ENCODE data around the gene BNIP3.

BNIP3 gene

GRCh38 chr10:131926743-131927595 is 54.8 kb downstream of the BNIP3 start:
- Histone ChIP-seq H3K36me3 (ENCODE audit: insufficient read depth, low read length) (peaks cover 7% of the 10 kb centered on the region), H3K9me3 (ENCODE audit: insufficient read depth, low read length, severe bottlenecking) (peaks cover 2% of the 10 kb centered on the region), H4K20me1 (ENCODE audit: insufficient read depth, low read length) (peaks cover 78% of the 10 kb centered on the region), H2AFZ (ENCODE audit: low read depth, low read length) (no peak overlapping the region), H3K4me1 (ENCODE audit: insufficient read depth, low read length) (no peaks in the 10 kb centered on the region), H3K27ac (ENCODE audit: low read length) (no peak overlapping the region), H3K79me2 (ENCODE audit: insufficient read depth, low read length) (peaks cover 100% of the 10 kb centered on the region), H3K9ac (ENCODE audit: low read depth, low read length) (no peak overlapping the region), H3K4me3 (ENCODE audit: low read depth in 1 of 2, low read length in 2 of 2) (no peak overlapping the region), H3K4me2 (ENCODE audit: insufficient read depth, low read length) (no peak overlapping the region), H3K27me3 (ENCODE audit: insufficient read depth, low read length, poor library complexity) (no peaks in the 10 kb centered on the region)
- TF ChIP-seq, protein P1, sequence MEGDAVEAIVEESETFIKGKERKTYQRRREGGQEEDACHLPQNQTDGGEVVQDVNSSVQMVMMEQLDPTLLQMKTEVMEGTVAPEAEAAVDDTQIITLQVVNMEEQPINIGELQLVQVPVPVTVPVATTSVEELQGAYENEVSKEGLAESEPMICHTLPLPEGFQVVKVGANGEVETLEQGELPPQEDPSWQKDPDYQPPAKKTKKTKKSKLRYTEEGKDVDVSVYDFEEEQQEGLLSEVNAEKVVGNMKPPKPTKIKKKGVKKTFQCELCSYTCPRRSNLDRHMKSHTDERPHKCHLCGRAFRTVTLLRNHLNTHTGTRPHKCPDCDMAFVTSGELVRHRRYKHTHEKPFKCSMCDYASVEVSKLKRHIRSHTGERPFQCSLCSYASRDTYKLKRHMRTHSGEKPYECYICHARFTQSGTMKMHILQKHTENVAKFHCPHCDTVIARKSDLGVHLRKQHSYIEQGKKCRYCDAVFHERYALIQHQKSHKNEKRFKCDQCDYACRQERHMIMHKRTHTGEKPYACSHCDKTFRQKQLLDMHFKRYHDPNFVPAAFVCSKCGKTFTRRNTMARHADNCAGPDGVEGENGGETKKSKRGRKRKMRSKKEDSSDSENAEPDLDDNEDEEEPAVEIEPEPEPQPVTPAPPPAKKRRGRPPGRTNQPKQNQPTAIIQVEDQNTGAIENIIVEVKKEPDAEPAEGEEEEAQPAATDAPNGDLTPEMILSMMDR (IDR thresholded peaks at IDR 0.05; ENCODE audit: borderline replicate concordance, extremely low read depth, low read length, poor library complexity, severe bottlenecking), result no peak
- TF ChIP-seq EZH2 (IDR thresholded peaks at IDR 0.05; ENCODE audit: borderline replicate concordance, low read depth, low read length, severe bottlenecking), result no peak
- DNase-seq (no peak), ATAC-seq (ENCODE audit: insufficient read depth, low read depth) (no peak)

- no peaks in the 10 kb centered on the region for H3K27me3 ChIP-seq (ENCODE audit: insufficient read depth, low read length, poor library complexity)
- DNase-seq, result no peak
- peaks cover 100% of the 10 kb centered on the region for H3K79me2 ChIP-seq (ENCODE audit: insufficient read depth, low read length)
- no peak overlapping the region for H3K4me2 ChIP-seq (ENCODE audit: insufficient read depth, low read length)
- no peak overlapping the region for H3K4me3 ChIP-seq (ENCODE audit: low read depth in 1 of 2, low read length in 2 of 2)
- no peaks in the 10 kb centered on the region for H3K4me1 ChIP-seq (ENCODE audit: insufficient read depth, low read length)
- H3K36me3 ChIP-seq (ENCODE audit: insufficient read depth, low read length), result peaks cover 5% of the 10 kb centered on the region
- TF ChIP-seq, protein P1 (IDR thresholded peaks at IDR 0.05; ENCODE audit: borderline replicate concordance, extremely low read depth, low read length, poor library complexity, severe bottlenecking), result no peak
- TF ChIP-seq EZH2 (IDR thresholded peaks at IDR 0.05; ENCODE audit: borderline replicate concordance, low read depth, low read length, severe bottlenecking), result no peak
- H3K27ac ChIP-seq (ENCODE audit: low read length), result no peak overlapping the region
- peaks cover 2% of the 10 kb centered on the region for H3K9me3 ChIP-seq (ENCODE audit: insufficient read depth, low read length, severe bottlenecking)
- ATAC-seq (ENCODE audit: insufficient read depth, low read depth), result no peak
- H2AFZ ChIP-seq (ENCODE audit: low read depth, low read length), result no peak overlapping the region
- H3K9ac ChIP-seq (ENCODE audit: low read depth, low read length), result no peak overlapping the region
- peaks cover 76% of the 10 kb centered on the region for H4K20me1 ChIP-seq (ENCODE audit: insufficient read depth, low read length)
These were observed 55.5 kb downstream of the BNIP3 start for GRCh38 chr10:131926253-131926652.

GRCh38 chr10:131925716-131926115 is 56.0 kb downstream of the BNIP3 start:
- no peak for TF ChIP-seq EZH2 (IDR thresholded peaks at IDR 0.05; ENCODE audit: borderline replicate concordance, low read depth, low read length, severe bottlenecking)
- no peaks in the 10 kb centered on the region for H3K27me3 ChIP-seq (ENCODE audit: insufficient read depth, low read length, poor library complexity)
- H3K9ac ChIP-seq (ENCODE audit: low read depth, low read length), result no peak overlapping the region
- H2AFZ ChIP-seq (ENCODE audit: low read depth, low read length), result no peak overlapping the region
- H3K4me2 ChIP-seq (ENCODE audit: insufficient read depth, low read length), result no peak overlapping the region
- no peak overlapping the region for H3K4me3 ChIP-seq (ENCODE audit: low read depth in 1 of 2, low read length in 2 of 2)
- H3K36me3 ChIP-seq (ENCODE audit: insufficient read depth, low read length), result peaks cover 5% of the 10 kb centered on the region
- no peak overlapping the region for H3K27ac ChIP-seq (ENCODE audit: low read length)
- peaks cover 100% of the 10 kb centered on the region for H3K79me2 ChIP-seq (ENCODE audit: insufficient read depth, low read length)
- H3K9me3 ChIP-seq (ENCODE audit: insufficient read depth, low read length, severe bottlenecking), result peaks cover 2% of the 10 kb centered on the region
- peaks cover 76% of the 10 kb centered on the region for H4K20me1 ChIP-seq (ENCODE audit: insufficient read depth, low read length)
- ATAC-seq (ENCODE audit: insufficient read depth, low read depth) (no peak), DNase-seq (no peak)
- H3K4me1 ChIP-seq (ENCODE audit: insufficient read depth, low read length), result no peaks in the 10 kb centered on the region

DNA sequence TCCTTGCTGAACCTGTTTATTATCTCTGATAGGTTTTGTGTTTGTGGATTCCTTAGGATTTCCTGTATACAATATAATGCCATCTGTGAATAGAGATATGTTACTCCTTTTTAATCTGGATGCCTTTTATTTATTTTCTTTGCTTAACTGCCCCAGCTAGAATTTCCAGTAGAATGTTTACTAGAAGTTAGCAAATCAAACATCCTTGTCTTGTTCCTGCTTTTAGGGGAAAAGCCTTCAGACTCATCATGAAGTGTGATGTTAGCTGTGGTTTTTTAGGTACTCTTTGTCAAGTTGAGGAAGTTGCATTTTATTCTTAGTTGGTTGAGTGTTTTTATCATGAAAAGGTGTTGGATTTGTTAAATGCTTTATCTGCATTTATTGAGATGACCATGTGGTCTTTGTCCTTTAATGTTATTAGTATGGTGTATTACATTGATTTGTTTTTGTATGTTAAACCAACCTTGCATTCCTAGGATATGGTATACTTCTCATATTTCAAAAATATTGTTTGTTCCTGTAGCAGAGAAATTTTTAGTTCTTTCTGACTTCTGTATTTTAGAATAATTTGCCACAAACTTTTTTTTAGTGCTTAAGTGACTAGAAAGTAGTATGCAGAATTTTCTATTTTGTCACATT is 56.6 kb downstream of the BNIP3 start:
- no peak for ATAC-seq (ENCODE audit: insufficient read depth, low read depth)
- no peak overlapping the region for H3K4me2 ChIP-seq (ENCODE audit: insufficient read depth, low read length)
- TF ChIP-seq, protein P1 (IDR thresholded peaks at IDR 0.05; ENCODE audit: borderline replicate concordance, extremely low read depth, low read length, poor library complexity, severe bottlenecking), result no peak
- TF ChIP-seq EZH2 (IDR thresholded peaks at IDR 0.05; ENCODE audit: borderline replicate concordance, low read depth, low read length, severe bottlenecking), result no peak
- no peak overlapping the region for H2AFZ ChIP-seq (ENCODE audit: low read depth, low read length)
- H3K27ac ChIP-seq (ENCODE audit: low read length), result no peak overlapping the region
- no peaks in the 10 kb centered on the region for H3K27me3 ChIP-seq (ENCODE audit: insufficient read depth, low read length, poor library complexity)
- peaks cover 100% of the 10 kb centered on the region for H3K79me2 ChIP-seq (ENCODE audit: insufficient read depth, low read length)
- H3K9me3 ChIP-seq (ENCODE audit: insufficient read depth, low read length, severe bottlenecking), result peaks cover 2% of the 10 kb centered on the region
- DNase-seq, result no peak
- H3K4me1 ChIP-seq (ENCODE audit: insufficient read depth, low read length), result no peaks in the 10 kb centered on the region
- H3K4me3 ChIP-seq (ENCODE audit: low read depth in 1 of 2, low read length in 2 of 2), result no peak overlapping the region
- H3K36me3 ChIP-seq (ENCODE audit: insufficient read depth, low read length), result peaks cover 7% of the 10 kb centered on the region
- no peak overlapping the region for H3K9ac ChIP-seq (ENCODE audit: low read depth, low read length)
- H4K20me1 ChIP-seq (ENCODE audit: insufficient read depth, low read length), result peaks cover 76% of the 10 kb centered on the region
